GM12878 (cell line): Measurements from ENCODE around the gene TLCD3B. TPM values are rescaled to one million over a fixed set of nuclear protein-coding genes. Genes with fewer than 3 reads are reported as not detected.

Experiments used
- ATAC-seq: fragments of 200-7000 bp; cut with Tn5 transposase; 3 replicates; pipeline ENCODE4 v1.9.1; 2020; ENCODE audit warnings: mild to moderate bottlenecking, moderate library complexity
- BruUV-seq: library from RNA; stranded (reverse); fragments of 400-500 nt; replicated peaks from 2 replicates; lab custom pipeline; 2021; lab: Mats Ljungman, UMichigan
- CTCF ChIA-PET: fragments of 300-600 bp; sonication (Branson Sonifier 250); formaldehyde crosslinking; extraction: SDS; loops from one replicate; lab custom pipeline; 2021; ENCODE audit warnings: inconsistent platforms; lab: Yijun Ruan, JAX
- POLR2A ChIA-PET: fragments of 350-600 bp; formaldehyde crosslinking; extraction: SDS; loops from one replicate; lab custom pipeline; 2021; ENCODE audit warnings: inconsistent platforms; lab: Charles Lee
- RAD21 ChIA-PET: fragments of 300-600 bp; sonication (Branson Sonifier 250); formaldehyde crosslinking; loops from one replicate; lab custom pipeline; 2023; ENCODE audit warnings: antibody characterized with exemption; ENCODE audit not compliant: unreplicated experiment; lab: Charles Lee
- SMC1A ChIA-PET: fragments of 300-600 bp; sonication (Branson Sonifier 250); formaldehyde crosslinking; loops from one replicate; lab custom pipeline; 2023; ENCODE audit not compliant: unreplicated experiment, uncharacterized antibody; lab: Charles Lee
- DNase-seq: peaks from one replicate; pipeline ENCODE4 v3.0.0-alpha.2; 2011; ENCODE audit warnings: low read depth, low spot score
- FAIRE-seq: peaks from 3 replicates; lab custom pipeline; 2011; peaks lifted over from hg19 to GRCh38; lab: Jason Lieb, UNC
- H2AFZ ChIP-seq: 2 replicates; pipeline ENCODE4 v1.6.0; 2011; ENCODE audit warnings: low read depth, low read length, control low read depth; ENCODE audit not compliant: control insufficient read depth
- H3K27ac ChIP-seq: 2 replicates; pipeline ENCODE4 v1.5.1; 2011; ENCODE audit warnings: control low read depth; ENCODE audit not compliant: control insufficient read depth, insufficient read depth
- H3K27me3 ChIP-seq, 2 experiments: replicated peaks in 1 of 2; 2 replicates each; pipeline versions ENCODE4 v1.6.0 to v1.6.1; 2011; ENCODE audit warnings: low read length in 1 of 2; ENCODE audit not compliant: control insufficient read depth in 2 of 2, insufficient read depth in 2 of 2
- H3K36me3 ChIP-seq, 2 experiments: 2 replicates each; pipeline ENCODE4 v1.5.1; 2011; ENCODE audit warnings: low read length in 1 of 2; ENCODE audit not compliant: control insufficient read depth in 2 of 2, insufficient read depth in 2 of 2
- H3K4me1 ChIP-seq: 2 replicates; pipeline ENCODE4 v1.6.1; 2011; ENCODE audit warnings: mild to moderate bottlenecking, low read length, moderate library complexity, mixed read lengths; ENCODE audit not compliant: control insufficient read depth, insufficient read depth
- H3K4me2 ChIP-seq: 2 replicates; pipeline ENCODE4 v1.6.0; 2011; ENCODE audit warnings: control low read depth; ENCODE audit not compliant: control insufficient read depth, insufficient read depth
- H3K4me3 ChIP-seq: fragments of 200-600 bp; sonication (generic); 2 replicates; pipeline ENCODE4 v1.5.1; 2016
- H3K79me2 ChIP-seq: 2 replicates; pipeline ENCODE4 v1.6.0; 2011; ENCODE audit warnings: low read length; ENCODE audit not compliant: control insufficient read depth, insufficient read depth
- H3K9ac ChIP-seq: 2 replicates; pipeline ENCODE4 v1.8.0; 2011; ENCODE audit warnings: low read length, control low read depth, mixed read lengths; ENCODE audit not compliant: control insufficient read depth, insufficient read depth
- H3K9me3 ChIP-seq: replicated peaks from 3 replicates; pipeline ENCODE4 v1.5.1; 2011; ENCODE audit warnings: mild to moderate bottlenecking, low read length; ENCODE audit not compliant: control insufficient read depth, insufficient read depth
- H4K20me1 ChIP-seq: 2 replicates; pipeline ENCODE4 v1.6.0; 2011; ENCODE audit not compliant: control insufficient read depth, insufficient read depth
- ATF3 ChIP-seq: IDR thresholded peaks from 2 replicates; pipeline ENCODE4 v1.6.1; 2011; ENCODE audit warnings: low read depth, mild to moderate bottlenecking, low read length, moderate library complexity, borderline replicate concordance; ENCODE audit errors: extremely low read depth
- BCL11A ChIP-seq: IDR thresholded peaks from 2 replicates; pipeline ENCODE4 v1.6.1; 2011; ENCODE audit warnings: low read depth, low read length
- CHD1 ChIP-seq: IDR thresholded peaks from 2 replicates; pipeline ENCODE4 v1.6.1; 2012; ENCODE audit warnings: low read depth, low read length, improper control_type of control experiment
- EZH2 ChIP-seq: IDR thresholded peaks from 2 replicates; pipeline ENCODE4 v1.6.1; 2012; ENCODE audit warnings: low read depth, mild to moderate bottlenecking, control low read depth, inconsistent platforms, low read length, borderline replicate concordance; ENCODE audit not compliant: control insufficient read depth
- FOXM1 ChIP-seq: IDR thresholded peaks from 2 replicates; pipeline ENCODE4 v1.6.1; 2012; ENCODE audit warnings: low read depth, mild to moderate bottlenecking, inconsistent platforms, low read length, moderate library complexity
- NR2C2 ChIP-seq: IDR thresholded peaks from 2 replicates; pipeline ENCODE4 v1.6.1; 2011; ENCODE audit warnings: borderline replicate concordance, low read depth; ENCODE audit not compliant: control insufficient read depth, insufficient read length
- PAX8 ChIP-seq: fragments of 450-650 bp; IDR thresholded peaks from 2 replicates; pipeline ENCODE4 v1.6.1; 2017; ENCODE audit warnings: mild to moderate bottlenecking, moderate library complexity
- SMC3 ChIP-seq: IDR thresholded peaks from 2 replicates; pipeline ENCODE4 v1.6.1; 2011; ENCODE audit warnings: low read length, improper control_type of control experiment, borderline replicate concordance
- TCF12 ChIP-seq: IDR thresholded peaks from 2 replicates; pipeline ENCODE4 v1.6.1; 2011; ENCODE audit warnings: low read depth, mild to moderate bottlenecking, low read length
- WGBS: methylation state at CpG from one replicate; pipeline ENCODE4 v1.1.6; 2016; ENCODE audit warnings: low lambda C conversion rate; ENCODE audit not compliant: insufficient replicate concordance, insufficient coverage; ENCODE audit errors: missing lambda C conversion rate; 5-methylcytosine and 5-hydroxymethylcytosine counted together
- in situ Hi-C: fragments of 300-500 bp; cut with MboI; formaldehyde crosslinking; loops from 9 replicates; pipeline ENCODE4 v1.14.3; 2018; ENCODE audit warnings: mixed read lengths
- intact Hi-C: fragments of 100-400 bp; cut with micrococcal nuclease; formaldehyde crosslinking; loops from one replicate; pipeline ENCODE4 v1.14.2; 2022; ENCODE audit not compliant: unreplicated experiment
- polyA plus RNA-seq, 11 experiments: library from polyadenylated mRNA; depleted of rRNA in 4 of 11; unstranded in 6 of 11; stranded (reverse) in 5 of 11; fragments of >200 nt; fragmentation: Nextera tagmentation in 4 of 11; fragmentation: Illumina TruSeq in 1 of 11; extraction: Ambion mirVana in 4 of 11; extraction: Trizol in 1 of 11; gene quantifications; 1 replicate in 1 of 11; 2 replicates in 10 of 11; pipeline versions ENCODE4 v1.2.1 to v1.2.3, GENCODE V29; 2011 to 2016; ENCODE audit warnings: inconsistent platforms in 2 of 11, missing spikeins in 2 of 11, low read depth in 1 of 11
- total RNA-seq, 4 experiments: library from RNA; depleted of rRNA in 3 of 4; stranded (reverse); fragments of >200 nt in 3 of 4; fragmentation: Illumina TruSeq in 1 of 4; extraction: Trizol in 1 of 4; gene quantifications; 2 replicates each; pipeline versions ENCODE4 v1.2.1 to v1.2.3, GENCODE V29; 2013 to 2021

The TLCD3B gene
- total and polyA plus RNA-seq, 10 of the 15 experiments (the other 5 are each of a cell fraction or from before 2014, with no cell fraction given): 0.05 to 0.51 (median 0.18) TPM; not detected in 4

GRCh38 chr16:30060836-30061554 lies 29.9 kb upstream of the TLCD3B start:
- Histone ChIP-seq H3K4me3 (no peak overlapping the region), H3K27ac (no peak overlapping the region)
- 57% methylated on average over 2 of the region's 2 CpGs for WGBS
- SMC1A ChIA-PET: no interaction called here
- BruUV-seq: no TSS peak
- TF ChIP-seq CHD1 (no peak), FOXM1 (no peak), EZH2 (no peak), BCL11A (no peak), PAX8 (no peak), SMC3 (no peak), TCF12 (no peak), NR2C2 (no peak), ATF3 (no peak)
- TF ChIP-seq, all 136 proteins: peak for 0
- ATAC-seq: no peak
- no peak overlapping the region for H3K9ac ChIP-seq
- in situ Hi-C loops: no loop called here
- no peak for DNase-seq
- peaks cover 26% of the 10 kb centered on the region for H3K79me2 ChIP-seq
- no peak for FAIRE-seq
- no peaks in the 10 kb centered on the region for H3K36me3 ChIP-seq
- intact Hi-C loops: no loop called here
- no peaks in the 10 kb centered on the region for H3K27me3 ChIP-seq
- H4K20me1 ChIP-seq: no peaks in the 10 kb centered on the region
- H3K9me3 ChIP-seq: no peaks in the 10 kb centered on the region
- no peak overlapping the region for H3K4me2 ChIP-seq
- no peak overlapping the region for H2AFZ ChIP-seq
- peaks cover 8% of the 10 kb centered on the region for H3K4me1 ChIP-seq
- CTCF ChIA-PET: interaction anchor here (0.7 to 8.5 kb wide), 2 partner anchors 28 to 31 kb away, joined by 3 to 77 read pairs; partner anchors contain the start of gene TBX6
- RAD21 ChIA-PET: no interaction called here
- POLR2A ChIA-PET: interaction anchor here (0.6 to 0.7 kb wide), 4 partner anchors 68 to 1133 kb away, joined by 3 to 8 read pairs (median 4); no protein-coding TSS in a partner anchor
